Astrocyte (in vitro differentiated cells and primary cell): Measurements from ENCODE around the gene C3.

ENCODE experiments used
- EZH2 ChIP-seq: IDR thresholded peaks from 2 replicates; pipeline ENCODE4 v1.6.1; 2012; ENCODE audit warnings: mild to moderate bottlenecking, low read length, inconsistent platforms; ENCODE audit not compliant: insufficient read depth
- TF ChIP-seq, protein P1 (sequence below): IDR thresholded peaks from 2 replicates; pipeline ENCODE4 v1.5.1; 2011; ENCODE audit warnings: low read depth, mild to moderate bottlenecking, inconsistent platforms, low read length, moderate library complexity; ENCODE audit not compliant: insufficient read depth

DNA sequence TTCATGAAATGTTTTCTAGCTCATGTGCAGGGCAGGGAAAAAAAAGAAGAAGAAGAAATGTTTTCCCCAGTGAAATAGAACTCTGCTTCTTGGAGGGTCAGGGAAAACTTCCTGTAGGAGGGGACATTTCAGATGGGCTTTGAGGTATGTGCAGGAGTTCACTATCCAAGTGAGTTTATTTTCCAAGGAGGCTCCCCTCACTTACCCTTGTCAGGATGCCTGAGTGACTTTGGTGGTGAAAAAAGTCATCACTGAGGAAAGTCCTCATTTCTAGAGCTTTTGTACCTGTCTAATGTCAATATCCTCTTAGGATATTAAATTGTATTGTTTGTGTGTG is 656 bp upstream of the C3 start:
- TF ChIP-seq, protein P1, sequence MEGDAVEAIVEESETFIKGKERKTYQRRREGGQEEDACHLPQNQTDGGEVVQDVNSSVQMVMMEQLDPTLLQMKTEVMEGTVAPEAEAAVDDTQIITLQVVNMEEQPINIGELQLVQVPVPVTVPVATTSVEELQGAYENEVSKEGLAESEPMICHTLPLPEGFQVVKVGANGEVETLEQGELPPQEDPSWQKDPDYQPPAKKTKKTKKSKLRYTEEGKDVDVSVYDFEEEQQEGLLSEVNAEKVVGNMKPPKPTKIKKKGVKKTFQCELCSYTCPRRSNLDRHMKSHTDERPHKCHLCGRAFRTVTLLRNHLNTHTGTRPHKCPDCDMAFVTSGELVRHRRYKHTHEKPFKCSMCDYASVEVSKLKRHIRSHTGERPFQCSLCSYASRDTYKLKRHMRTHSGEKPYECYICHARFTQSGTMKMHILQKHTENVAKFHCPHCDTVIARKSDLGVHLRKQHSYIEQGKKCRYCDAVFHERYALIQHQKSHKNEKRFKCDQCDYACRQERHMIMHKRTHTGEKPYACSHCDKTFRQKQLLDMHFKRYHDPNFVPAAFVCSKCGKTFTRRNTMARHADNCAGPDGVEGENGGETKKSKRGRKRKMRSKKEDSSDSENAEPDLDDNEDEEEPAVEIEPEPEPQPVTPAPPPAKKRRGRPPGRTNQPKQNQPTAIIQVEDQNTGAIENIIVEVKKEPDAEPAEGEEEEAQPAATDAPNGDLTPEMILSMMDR: no peak
- TF ChIP-seq EZH2: no peak
